Fibroblast of villous mesenchyme (primary cell): ENCODE measurements around the gene TBPL2. TPM values are rescaled to one million over a fixed set of nuclear protein-coding genes. Genes with fewer than 3 reads are reported as not detected.
A peak's percentile ranks its signal among the peaks of the same experiment; 100 is the strongest.
"Not testable (repeated sequence)": the region's sequence is repeated elsewhere in the genome, so short reads cannot be mapped to it uniquely, and the experiment has no call there.

Experiments used
- DNase-seq: peaks from one replicate; pipeline ENCODE4 v3.0.0-alpha.2; 2010; ENCODE audit warnings: low read depth
- H3K4me3 ChIP-seq: 2 replicates; pipeline ENCODE4 v1.5.1; 2011; ENCODE audit warnings: low read depth, mild to moderate bottlenecking, low read length
- CTCF ChIP-seq: IDR thresholded peaks from 2 replicates; pipeline ENCODE4 v1.5.1; 2012; ENCODE audit warnings: low read depth, mild to moderate bottlenecking, low read length; ENCODE audit not compliant: insufficient read depth
- total RNA-seq: library from RNA; depleted of rRNA; stranded (reverse); fragments of >200 nt; gene quantifications from 2 replicates; pipeline ENCODE4 v1.2.3, GENCODE V29; 2012

Gene TBPL2
- total RNA-seq, 1 donor: not detected

GRCh38 chr14:55423969-55424368 is 16.4 kb downstream of the TBPL2 start:
- no peak for DNase-seq
- TF ChIP-seq CTCF: no peak
- H3K4me3 ChIP-seq: no peak overlapping the region

- not testable (repeated sequence) for H3K4me3 ChIP-seq, DNase-seq
Observed at GRCh38 chr14:55422338-55422737, 18.1 kb downstream of the TBPL2 start.

GRCh38 chr14:55419663-55420062 is 20.8 kb downstream of the TBPL2 start:
- DNase-seq: no peak

GRCh38 chr14:55418411-55418810 is 22.0 kb downstream of the TBPL2 start:
- no peak for DNase-seq
- H3K4me3 ChIP-seq: no peak overlapping the region
- no peak for TF ChIP-seq CTCF

More at GRCh38 chr14:55419663-55420062, 20.8 kb downstream of the TBPL2 start:
- TF ChIP-seq CTCF: no peak
- H3K4me3 ChIP-seq: no peak overlapping the region

- DNase-seq: no peak
- no peak overlapping the region for H3K4me3 ChIP-seq
- TF ChIP-seq CTCF: no peak
Observed at GRCh38 chr14:55417955-55418354, 22.5 kb downstream of the TBPL2 start.

GRCh38 chr14:55416866-55417265 is 23.6 kb downstream of the TBPL2 start:
- no peak for DNase-seq
- peak; percentile 53 for TF ChIP-seq CTCF
- no peak overlapping the region for H3K4me3 ChIP-seq

- no peak overlapping the region for H3K4me3 ChIP-seq
- TF ChIP-seq CTCF: no peak
- no peak for DNase-seq
Observed at GRCh38 chr14:55414551-55414950, 25.9 kb downstream of the TBPL2 start.
